HG03196 (cell line): ENCODE data around the gene SRMS.

Experiments used
- ATAC-seq: cut with Tn5 transposase; IDR thresholded peaks from one replicate; pipeline ENCODE4 v1.9.1; 2021; ENCODE audit not compliant: unreplicated experiment

The SRMS gene, protein sequence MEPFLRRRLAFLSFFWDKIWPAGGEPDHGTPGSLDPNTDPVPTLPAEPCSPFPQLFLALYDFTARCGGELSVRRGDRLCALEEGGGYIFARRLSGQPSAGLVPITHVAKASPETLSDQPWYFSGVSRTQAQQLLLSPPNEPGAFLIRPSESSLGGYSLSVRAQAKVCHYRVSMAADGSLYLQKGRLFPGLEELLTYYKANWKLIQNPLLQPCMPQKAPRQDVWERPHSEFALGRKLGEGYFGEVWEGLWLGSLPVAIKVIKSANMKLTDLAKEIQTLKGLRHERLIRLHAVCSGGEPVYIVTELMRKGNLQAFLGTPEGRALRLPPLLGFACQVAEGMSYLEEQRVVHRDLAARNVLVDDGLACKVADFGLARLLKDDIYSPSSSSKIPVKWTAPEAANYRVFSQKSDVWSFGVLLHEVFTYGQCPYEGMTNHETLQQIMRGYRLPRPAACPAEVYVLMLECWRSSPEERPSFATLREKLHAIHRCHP

DNA sequence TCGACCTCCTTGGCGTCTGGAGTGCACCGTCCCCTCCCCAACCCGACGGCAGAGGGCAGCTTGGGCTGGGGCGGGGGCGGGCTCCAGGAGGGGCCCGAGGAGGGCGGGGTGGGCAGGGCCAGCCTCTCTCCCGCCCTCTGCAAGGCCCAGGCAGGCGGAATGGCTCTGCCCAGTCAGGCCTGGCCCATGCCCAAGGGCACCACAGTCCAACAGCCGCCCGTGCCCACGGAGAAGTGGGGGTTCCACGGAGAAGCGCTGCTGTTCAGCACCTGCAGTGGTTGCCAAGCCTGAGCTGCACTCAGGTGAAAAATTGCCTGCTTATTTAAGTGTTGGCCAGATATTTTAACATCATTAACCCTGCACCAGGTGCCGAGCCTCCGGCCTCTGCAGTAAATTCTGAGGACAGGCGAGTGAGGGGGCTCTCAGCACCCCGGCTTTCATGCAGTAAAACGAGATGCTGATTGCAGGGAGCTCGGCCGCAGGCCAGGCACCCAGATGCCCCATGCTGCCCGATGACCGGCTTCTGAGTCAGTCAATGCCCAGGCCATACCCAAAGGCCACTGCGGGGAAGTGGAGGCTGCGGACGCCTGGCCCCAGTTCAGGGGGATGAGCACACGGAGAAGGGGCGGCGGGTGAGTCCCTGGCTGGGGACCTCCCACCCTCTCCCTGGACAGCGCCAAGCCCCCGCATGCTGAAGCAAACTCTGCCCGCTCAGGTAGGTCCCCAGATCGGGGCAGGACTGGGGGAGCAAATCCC is at the start of gene SRMS:
TSS of gene SRMS (minus strand) at position 25 of the 756 bp plus-strand sequence. CDS start 286 bp downstream, outside the sequence.
- no peak for ATAC-seq

DNA sequence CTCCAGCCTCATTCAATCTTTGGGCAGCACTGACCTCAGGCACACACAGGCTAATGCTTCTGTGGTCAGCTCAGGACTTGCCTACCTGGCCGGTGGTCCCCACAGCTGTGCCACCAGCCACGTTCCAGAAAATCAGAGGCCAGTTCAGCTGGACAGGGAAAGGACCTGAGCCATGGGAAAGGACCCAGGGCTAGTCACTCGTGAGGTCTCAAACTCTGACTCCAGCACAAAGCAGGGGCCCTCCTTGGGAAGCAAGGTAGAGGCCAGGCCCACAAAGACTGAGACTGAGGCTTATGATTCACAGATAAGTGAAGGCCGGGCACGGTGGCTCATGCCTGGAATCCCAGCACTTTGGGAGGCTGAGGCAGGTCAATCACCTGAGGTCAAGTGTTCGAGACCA is 48.9 kb upstream of the SRMS start:
- no peak for ATAC-seq

DNA sequence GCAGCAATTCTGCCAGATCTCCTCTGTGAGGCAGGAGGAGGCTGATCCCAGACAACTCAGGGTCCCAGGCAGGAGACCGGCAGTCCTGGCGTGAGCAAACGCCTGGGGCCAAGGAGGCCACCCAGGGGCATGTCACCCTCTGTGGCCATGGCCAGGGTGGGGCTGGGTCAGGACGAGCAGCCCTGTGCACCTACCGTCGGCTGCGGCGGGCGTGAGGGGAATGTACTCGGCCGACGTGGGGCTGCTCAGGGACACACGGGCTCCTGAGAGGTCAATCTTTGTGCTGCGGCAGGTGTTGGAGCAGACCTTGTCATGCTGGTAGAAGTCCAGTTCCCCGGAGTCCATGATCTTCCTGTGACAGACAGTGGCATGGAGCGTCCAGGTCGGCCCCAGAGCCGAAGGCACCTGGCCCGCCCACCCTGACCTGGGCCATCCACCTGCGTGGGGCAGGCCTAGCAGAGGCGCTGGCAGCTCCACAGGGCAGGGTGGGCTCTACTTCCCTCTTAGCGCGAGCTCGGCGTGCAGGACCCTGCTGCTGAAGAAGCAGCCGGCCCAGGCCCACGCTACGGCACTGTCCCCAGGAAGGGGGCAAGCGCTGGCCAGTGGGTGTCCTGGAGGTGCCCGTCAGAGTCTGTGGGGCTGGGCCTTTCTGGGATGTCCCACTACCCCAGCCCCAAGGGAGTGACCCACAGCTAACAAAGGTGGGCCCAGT is 48.0 kb upstream of the SRMS start:
- ATAC-seq, result no peak

DNA sequence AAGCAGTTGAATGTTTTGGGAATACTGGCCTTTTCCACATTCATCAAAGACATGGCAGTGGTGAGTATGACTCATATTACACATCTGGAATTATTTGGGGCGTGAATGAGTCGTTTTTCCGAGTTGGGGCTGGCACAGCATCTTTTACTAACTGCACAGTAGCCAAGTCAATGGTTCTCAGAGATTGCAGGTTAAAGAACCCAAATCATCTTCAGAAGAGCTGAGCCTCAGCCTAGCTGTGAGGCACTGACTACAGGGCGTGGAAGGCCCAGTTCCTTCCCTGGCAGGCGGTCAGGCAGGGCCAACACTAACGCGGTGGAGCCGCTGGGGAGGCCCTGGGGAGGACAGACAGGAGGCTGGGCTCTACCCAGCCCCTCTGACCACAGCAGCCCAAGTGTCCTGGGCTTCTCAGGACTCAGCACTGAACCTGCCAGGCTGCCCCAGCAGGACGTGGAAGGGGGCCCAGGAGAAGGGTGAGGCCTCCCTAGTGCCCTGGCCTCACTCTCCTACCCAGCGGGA is 46.6 kb upstream of the SRMS start:
- ATAC-seq, result no peak

DNA sequence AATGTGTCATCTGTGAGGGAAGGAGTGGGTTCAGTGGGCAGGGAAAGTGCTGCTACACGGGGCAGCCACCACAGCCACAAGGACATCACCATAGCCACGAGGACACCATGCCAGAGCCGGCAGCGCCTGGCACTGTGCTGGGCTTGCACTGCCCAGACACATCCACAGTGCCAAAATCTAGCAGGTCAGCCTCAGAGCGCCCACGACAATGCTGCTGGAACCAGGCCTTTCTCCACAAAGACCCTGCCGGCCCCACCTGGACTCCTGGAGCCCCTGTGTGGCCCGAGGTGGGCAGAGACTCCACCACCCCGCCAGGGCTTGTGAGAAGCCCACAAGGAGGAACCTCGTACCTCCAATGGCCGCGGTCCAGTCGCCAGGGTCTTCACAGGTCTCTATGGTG is 45.1 kb upstream of the SRMS start:
- no peak for ATAC-seq

DNA sequence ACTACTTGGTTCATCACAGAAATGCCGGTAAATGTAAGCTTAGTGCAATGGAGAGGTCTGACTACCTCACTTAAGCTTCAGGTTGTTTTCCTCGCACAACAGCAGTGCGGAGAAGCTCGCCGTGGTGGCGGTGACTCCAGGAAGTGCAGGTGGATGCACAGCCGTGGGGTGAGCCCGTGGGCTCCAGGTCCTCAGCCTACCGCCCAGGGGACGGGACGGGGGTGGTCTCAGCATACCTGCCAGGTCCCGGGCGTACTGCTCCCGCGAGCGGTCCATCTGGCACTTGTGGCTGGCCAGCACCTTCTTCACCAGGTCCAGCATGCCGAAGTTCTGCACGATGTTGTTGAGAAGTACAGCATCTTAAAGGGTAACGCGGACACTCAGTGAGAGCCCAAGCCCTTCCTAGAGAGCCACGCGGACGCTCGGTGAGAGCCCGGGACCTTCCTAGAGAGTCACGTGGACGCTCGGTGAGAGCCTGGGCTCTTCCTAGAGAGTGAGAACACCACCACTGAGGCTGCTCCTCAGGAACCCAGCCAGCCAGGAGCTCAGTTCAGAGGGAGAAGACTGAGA is 44.3 kb upstream of the SRMS start:
- no peak for ATAC-seq

DNA sequence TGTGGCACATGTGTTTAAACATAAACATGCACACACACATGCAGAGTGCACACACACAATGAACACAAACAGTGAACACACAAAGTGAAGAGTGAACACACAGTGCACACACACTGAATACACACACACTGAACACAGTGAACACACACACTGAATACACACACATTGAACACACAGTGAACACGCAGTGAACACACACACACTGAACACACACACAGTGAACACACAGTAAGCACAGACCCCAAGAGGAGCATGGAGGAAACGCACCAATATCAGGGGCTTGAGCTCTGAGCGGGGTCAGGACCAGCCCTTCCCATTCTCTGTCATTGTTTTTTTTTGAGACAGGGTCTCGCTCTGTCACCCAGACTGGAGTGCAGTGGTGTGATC is 43.6 kb upstream of the SRMS start:
- ATAC-seq, result no peak

DNA sequence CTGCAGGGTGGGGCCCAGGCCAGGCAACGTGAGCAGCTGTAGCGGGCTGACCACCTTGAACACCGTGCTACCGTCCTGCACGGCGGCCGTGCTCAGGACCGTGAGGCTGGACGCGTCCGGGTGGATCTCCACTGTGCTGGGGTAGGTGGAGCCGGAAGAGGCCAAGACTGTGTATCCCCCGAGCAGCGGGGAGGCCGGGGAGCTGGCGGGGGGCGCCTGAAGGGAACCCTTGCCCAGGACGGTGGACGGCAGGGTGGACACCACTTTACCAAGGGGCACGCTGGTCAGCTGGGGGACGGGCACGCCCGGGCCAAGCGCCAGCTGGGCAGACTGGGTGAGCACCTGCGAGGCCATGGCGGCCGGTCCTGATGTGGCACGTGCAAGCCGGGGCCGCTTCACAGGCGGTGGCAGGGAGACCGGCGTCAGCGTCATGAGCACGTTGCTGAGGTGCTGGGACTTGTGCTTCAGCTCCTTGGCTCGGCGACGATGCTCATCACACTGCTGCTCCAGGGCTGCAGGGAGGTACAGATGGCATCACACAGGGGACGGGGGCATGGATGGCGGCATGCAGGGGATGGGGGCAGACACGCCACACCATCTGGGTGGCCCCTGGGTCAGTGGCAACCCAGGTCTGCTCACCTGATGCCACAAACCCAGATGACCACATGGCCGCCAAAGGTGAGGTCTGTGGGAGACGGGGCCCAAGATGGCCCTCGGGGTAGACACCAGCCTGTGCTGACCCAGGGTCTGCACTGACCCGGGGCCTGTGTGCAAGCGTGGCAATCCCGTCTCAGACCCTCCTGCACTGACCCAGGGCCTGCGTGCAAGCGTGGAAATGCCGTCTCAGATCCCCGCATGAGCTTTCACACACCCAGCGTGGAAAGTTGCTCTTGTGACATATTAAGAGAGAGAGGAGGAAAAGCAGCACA is 42.9 kb upstream of the SRMS start:
- ATAC-seq, result no peak

DNA sequence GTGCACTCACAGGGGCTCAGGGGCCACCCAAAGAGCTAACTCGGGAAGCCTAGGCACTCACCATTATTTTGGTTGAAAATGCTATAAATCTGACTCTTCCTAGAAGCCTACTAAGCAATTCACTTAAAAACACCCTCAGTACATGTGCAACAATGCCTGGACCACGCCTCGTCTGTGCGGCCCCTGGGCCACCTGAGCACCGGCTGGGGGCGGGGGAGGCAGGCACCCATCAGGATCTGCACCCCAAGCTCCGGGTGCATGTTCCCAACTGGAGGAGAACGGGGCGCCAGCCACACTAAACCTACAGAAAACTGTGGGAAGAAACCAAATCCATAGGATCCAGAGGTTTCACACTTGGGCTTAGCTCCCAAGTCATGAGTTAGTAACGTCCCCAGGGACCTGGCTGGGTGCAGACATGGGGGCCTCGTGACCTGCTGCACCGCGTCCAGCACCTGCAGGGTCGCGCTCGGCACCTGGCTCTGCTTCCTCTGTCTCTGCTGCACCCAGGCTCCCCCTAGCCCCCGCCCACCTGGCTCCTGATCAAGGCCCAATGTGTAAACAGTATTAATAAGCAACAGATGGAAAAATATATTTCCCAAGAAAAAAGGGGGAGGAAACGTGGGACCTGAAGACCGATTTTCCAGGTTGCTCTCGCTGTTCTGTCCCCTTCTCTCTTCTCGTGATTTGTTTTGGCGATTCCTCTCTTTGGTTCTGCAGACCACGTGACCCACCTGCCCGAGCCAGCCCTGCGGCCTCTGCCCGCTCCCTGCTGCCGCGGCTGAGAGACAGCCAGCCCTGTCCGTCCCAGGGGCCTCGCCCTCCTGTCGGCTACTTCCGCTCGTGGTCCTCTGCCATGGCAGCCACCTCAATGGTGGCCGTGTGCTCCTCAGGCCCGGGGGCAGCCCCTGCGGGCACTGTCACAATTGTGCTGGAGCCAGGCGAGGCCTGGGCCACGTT is 42.0 kb upstream of the SRMS start:
- ATAC-seq, result no peak

DNA sequence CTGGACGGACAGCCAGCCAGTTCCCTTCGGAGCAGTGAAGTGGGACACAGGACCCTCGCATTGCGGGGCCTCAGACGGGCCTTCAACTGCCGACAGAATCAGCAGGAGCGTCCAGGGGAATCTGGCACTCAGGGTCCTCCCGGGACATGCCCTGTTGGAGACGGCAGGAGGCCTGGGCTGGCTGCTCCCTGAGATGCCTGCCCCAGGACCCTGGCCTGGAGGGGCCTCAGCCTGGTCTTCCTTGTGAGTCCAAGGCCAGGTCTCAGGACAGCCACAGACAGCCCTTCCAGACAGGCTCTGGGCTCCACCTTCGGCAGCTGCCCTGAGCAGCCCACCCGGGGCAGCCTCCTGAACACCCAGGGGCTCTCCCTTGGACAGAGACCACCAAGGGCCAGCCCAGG is 41.1 kb upstream of the SRMS start:
- ATAC-seq, result no peak

DNA sequence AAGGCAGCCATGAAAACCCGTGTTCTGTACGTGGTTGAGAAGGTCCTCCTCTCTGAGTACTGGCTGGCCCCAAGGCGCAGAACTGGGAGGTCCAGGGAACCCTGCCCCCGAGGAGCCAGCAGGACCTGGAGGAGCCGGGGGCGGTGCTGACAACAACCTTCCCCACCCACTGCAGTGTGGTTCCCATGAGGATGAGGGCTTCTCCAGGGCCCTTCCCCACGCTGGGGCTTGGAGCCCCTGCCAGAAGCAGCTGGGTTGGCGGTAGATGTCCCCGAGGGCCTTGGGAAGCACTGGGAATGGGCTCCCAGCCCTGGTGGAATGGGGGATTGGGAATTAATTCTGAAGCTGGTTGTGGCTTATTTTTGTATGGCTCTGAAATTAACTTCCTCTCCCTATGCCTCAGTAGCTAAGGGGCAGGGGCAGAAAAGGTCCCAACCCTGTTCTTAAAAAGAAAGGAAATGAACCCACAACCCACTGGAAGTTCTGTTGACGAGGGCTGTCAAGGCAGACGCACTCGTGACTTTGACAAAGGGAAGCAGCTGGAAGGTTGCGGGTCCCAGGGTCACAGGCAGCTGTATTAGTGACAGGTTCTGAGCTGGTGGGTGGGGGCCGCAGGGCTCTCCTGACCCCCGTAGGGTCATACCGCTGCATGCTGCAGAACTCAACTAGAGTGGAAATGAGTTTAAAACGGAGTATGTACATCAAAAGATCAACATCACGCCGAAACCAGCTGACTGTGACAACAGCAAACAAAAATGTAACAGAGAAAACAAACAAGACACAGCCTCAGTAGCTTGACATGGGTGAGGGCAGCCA is 40.4 kb upstream of the SRMS start:
- no peak for ATAC-seq

DNA sequence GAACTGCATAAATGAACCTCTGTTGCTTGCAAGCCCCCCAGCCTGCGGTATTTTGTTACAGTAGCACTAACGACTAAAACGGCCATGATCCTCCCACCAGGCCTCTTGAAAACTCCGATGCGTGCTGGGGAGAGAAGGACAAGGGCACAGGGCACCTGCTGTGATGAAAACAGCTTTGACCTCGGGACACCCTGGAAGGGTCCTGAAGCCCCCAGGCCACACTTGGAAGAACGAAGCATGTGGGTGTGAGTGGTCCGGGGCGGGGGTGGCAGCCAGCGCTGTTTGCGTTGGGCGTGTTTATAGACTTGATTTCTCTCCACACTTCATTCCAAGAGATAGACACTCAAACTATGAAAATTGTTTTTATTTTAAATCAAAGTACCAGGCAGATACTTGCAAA is 39.7 kb upstream of the SRMS start:
- no peak for ATAC-seq

DNA sequence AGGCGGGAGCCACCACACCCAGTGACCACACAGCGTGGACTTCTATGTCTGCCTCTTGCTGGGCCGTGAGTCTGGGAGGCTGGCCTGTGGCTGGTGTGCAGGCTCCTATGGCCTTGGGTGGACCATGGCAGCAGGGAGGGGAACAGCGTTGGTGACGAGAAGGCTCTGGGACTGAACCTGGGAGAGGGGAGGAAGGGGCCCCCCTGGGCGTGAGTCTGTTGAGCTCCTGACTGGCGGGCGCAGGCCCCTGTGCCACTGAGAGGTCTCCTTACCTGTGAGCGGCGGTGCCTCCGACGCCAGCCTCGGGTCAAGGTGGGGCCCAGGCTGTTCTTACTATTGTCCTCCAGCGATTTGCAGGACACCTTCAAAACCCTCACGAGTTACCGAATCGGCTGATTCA is 39.2 kb upstream of the SRMS start:
- no peak for ATAC-seq

DNA sequence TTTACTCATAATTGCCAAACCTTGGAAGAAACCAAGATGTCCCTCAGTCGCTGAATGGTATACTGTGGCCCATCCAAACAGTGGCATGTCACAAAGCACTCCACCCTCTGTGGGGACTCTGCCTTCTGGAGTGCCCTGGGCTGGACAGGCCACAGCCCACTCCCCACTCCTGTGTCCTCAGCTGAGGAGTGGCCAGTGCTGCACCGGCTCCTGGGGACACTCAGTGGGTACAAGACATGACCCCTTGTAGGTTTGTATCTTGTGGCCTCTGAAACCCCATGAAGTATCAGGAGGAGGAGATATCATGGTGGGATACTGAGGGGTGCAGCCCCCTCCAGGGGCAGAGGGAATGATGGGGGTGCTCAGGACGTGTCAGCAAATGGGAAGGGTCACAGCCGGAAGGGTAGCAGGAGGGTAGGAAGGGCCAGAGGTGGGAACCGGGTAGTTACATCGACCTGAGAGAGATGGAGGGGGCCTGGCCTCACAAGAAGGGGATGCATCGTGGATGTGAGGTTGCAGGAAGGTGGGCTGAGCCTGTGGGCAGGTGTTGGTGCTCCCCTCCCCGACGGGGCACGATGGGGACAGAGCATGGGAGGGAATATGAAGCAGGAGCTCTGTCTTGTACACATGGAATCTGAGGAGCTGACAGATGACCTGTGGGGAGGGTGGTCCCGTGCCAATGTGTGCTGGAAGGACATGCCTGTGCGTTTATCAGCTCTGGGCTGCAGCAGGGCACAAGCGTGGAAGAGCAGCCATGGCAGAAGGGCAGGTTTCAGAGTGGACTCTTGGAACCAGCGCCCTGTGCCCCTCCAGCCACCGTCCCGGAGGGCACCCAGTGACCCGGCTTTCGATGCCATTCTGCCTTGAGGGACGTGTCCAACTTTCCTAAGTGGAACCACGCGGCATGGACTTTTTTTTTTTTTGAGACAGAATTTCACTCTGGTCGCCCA is 38.3 kb upstream of the SRMS start:
- ATAC-seq, result no peak

DNA sequence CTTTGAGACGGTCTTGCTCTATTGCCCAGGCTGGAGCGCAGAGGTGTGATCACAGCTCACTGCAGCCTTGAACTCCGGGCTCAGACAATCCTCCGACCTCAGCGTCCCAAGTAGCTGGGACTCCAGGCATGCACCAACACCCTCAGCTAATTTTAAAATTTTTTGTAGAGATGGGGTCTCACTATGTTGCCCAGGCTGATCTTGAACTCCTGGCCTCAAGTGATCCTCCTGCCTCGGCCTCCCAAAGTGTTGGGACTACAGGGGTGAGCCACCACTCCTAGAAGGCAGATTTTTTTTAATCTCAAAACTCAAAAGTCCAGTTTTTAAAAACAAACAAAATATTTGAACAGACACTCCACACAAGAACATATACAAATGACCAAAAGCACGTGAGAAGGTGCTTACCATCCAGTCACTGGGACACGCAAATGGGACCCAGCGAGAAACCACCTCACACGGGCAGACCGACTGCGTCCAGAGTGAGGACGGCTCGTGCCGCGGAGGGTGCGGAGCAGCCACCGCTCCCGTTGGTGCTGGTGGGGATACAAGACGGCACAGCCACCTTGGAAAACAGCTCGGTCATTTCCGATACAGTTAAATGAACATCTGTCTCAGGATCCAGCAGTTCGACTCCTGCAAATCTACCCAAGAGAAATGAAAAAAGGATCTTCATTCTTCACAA is 35.0 kb upstream of the SRMS start:
- ATAC-seq, result no peak

DNA sequence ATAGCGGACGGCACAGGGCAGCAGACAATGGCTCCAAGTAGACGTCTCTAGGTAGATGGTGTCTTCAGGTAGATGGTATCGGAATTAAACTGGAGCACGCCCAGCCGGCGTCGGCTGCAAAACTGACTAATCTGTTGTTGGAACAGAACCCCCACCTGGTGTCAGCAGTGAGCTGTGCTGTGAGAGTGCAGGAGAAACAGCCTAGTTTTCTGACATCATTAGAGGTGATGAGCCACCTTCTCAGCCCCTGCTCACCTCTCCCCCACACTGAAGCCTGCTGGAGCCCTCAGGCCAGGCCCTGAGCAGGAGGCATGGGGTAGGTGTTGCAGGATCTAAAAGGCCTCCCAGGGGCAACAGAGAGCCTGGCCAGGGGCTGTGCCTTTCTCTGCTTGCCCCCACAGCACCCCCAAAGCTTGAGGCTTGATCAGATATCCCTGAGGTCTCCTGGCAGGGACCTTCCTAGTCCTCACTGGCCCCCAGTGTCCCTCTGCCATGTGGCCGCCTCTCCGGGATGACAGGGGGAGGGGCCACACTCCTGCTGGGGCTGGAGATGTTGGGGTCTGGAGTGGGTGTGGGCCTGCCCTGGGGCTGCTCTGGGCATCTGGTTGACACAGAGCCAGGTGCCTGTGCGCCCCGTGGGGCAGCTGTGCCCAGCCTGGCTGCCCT is 33.4 kb upstream of the SRMS start:
- ATAC-seq, result no peak
